Measurements from ENCODE around the gene YDJC. TPM values are rescaled to one million over a fixed set of nuclear protein-coding genes. Genes with fewer than 3 reads are reported as not detected.

The YDJC gene
- total RNA-seq, 1 donor from 2014 or later = 4.5 TPM

- Histone ChIP-seq H3K27me3 (ENCODE audit: low read depth) (no peaks in the 10 kb centered on the region), H3K9me3 (replicated peaks) (no peaks in the 10 kb centered on the region), H3K4me1 (peaks cover 72% of the 10 kb centered on the region), H3K4me3 (no peak overlapping the region), H3K27ac (replicated peaks) (no peak overlapping the region), H3K36me3 (no peaks in the 10 kb centered on the region)
- no peak for TF ChIP-seq CTCF (IDR thresholded peaks at IDR 0.05; ENCODE audit: borderline replicate concordance)
- no peak for DNase-seq
- intact Hi-C loops (cut with micrococcal nuclease) = loop anchor here (10.0 kb wide), 1 partner anchor 45 kb away; no protein-coding TSS in a partner anchor
These were observed 50.4 kb downstream of the YDJC start for GRCh38 chr22:21579474-21579851.

Small RNAs within 50 kb of the gene (microRNA-seq; reads per million reads assigned to microRNA genes)
- gene MIR130B = 217 reads per million, percentile 65 among the genes with 10 or more reads in this experiment
- gene MIR301B = 2.2 reads per million

Other genes with a start within 250 kb of the YDJC start
- gene RIMBP3B, start 246.3 kb downstream of the YDJC start, total RNA-seq = not detected
- 1.5 TPM for gene HIC2, start 212.7 kb downstream of the YDJC start, total RNA-seq
- 1.5 TPM for gene TMEM191C, start 162.6 kb downstream of the YDJC start, total RNA-seq
- gene RIMBP3C, start 78.6 kb downstream of the YDJC start, total RNA-seq = 0.08 TPM
- gene UBE2L3, start 62.3 kb downstream of the YDJC start, total RNA-seq = 54.5 TPM
- gene CCDC116, start 2.7 kb upstream of the YDJC start, total RNA-seq = 0.11 TPM
- gene SDF2L1, start 12.3 kb upstream of the YDJC start, total RNA-seq = 18.3 TPM
- gene PPIL2, start 36.0 kb upstream of the YDJC start, total RNA-seq = 27.1 TPM
- 8.3 TPM for gene YPEL1, start 105.8 kb upstream of the YDJC start, total RNA-seq
- 91.7 TPM for gene MAPK1, start 237.6 kb upstream of the YDJC start, total RNA-seq